Duodenal mucosa (tissue), 2 donors: Measurements from ENCODE around the gene CHPF2.

Experiments used
- H3K27ac ChIP-seq: one replicate; pipeline ENCODE4 v1.7.0; 2013; ENCODE audit warnings: low read depth, low read length
- H3K27me3 ChIP-seq, 2 donors: one replicate each; pipeline ENCODE4 v1.7.0; 2013; ENCODE audit warnings: low read length in 2 of 2, control low read depth in 1 of 2; ENCODE audit not compliant: insufficient read depth in 2 of 2, control insufficient read depth in 1 of 2
- H3K36me3 ChIP-seq, 2 donors: one replicate each; pipeline ENCODE4 v1.7.0; 2013; ENCODE audit warnings: low read length in 2 of 2, control low read depth in 1 of 2; ENCODE audit not compliant: insufficient read depth in 2 of 2, control insufficient read depth in 1 of 2
- H3K4me1 ChIP-seq, 2 donors: one replicate each; pipeline ENCODE4 v1.7.0; 2013; ENCODE audit warnings: low read length in 2 of 2, control low read depth in 1 of 2; ENCODE audit not compliant: insufficient read depth in 2 of 2, control insufficient read depth in 1 of 2
- H3K4me3 ChIP-seq, 2 donors: one replicate each; pipeline ENCODE4 v1.7.0; 2013; ENCODE audit warnings: low read length in 2 of 2, low read depth in 1 of 2
- H3K9ac ChIP-seq, 2 donors: one replicate each; pipeline ENCODE4 v1.7.0; 2013; ENCODE audit warnings: low read length in 2 of 2, low read depth in 1 of 2
- H3K9me3 ChIP-seq, 2 donors: one replicate each; pipeline ENCODE4 v1.7.0; 2013; ENCODE audit warnings: low read length in 2 of 2, control low read depth in 1 of 2; ENCODE audit not compliant: control insufficient read depth in 1 of 2

CHPF2 gene

DNA sequence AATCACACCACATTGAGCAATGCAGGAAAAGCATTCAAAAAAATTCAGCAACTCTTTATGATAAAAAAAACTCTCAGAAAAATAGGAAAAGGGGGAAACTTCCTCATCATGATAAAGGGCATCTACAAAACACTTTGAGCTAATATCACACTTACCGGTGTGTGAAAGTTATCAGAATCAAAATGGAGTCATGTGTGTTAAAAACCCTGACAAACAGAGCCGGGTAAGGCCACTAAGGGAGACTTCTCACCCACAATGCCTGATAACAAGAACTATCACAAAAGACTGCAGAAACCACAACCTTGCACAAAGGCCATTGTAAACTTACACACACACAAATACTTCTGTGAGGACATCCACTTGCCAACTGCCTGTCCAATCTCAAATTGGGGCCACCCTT, 51.0 kb downstream of the CHPF2 start:
- Histone ChIP-seq H3K36me3 (no peaks in the 10 kb centered on the region), H3K27me3 (peaks cover 0 to 13% of the 10 kb centered on the region in 2 donors), H3K9ac (no peak overlapping the region), H3K27ac (no peak overlapping the region), H3K4me3 (no peak overlapping the region), H3K4me1 (no peaks in the 10 kb centered on the region), H3K9me3 (no peaks in the 10 kb centered on the region)

DNA sequence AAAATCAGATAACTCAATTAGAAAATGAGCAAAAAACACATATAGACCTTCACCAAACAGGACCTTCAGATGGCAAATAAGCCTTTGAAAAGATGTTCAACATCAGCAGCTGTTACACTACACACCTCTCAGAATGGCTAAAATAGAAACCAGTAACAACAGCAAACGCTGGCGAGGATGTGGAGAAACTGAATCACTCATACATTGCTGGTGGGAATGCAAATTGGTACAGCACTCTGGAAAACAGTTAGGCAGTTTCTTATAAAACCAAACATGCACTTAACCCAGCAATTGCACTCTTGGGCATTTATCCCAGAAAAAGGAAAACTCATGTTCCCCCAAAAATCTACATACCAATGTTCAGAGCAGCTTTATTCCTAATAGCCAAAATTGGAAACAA, 53.9 kb downstream of the CHPF2 start:
- Histone ChIP-seq H3K9ac (no peak overlapping the region), H3K4me3 (no peak overlapping the region), H3K36me3 (no peaks in the 10 kb centered on the region), H3K9me3 (no peaks in the 10 kb centered on the region), H3K27ac (no peak overlapping the region), H3K27me3 (peaks cover 0 to 6% of the 10 kb centered on the region in 2 donors), H3K4me1 (no peaks in the 10 kb centered on the region)
